ENCODE measurements around the gene FHIT.

The FHIT gene

DNA sequence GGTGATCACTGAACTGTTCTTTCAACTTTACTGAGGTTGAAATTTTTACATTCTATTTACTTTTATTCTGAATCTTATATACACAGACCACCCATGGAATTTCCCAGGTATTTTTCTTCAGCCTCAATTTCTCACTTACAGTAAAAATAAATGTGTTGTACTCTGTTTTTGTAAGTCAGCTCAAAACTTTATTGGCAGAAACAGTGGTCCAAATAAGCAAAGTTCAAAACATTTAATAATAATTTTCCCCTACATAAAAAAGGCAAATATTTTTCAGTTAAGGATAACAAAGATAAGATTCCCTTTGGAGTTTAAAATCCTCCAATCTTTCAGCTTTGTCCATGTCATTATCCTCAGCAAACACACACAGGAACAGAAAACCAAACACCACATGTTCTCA lies 738.0 kb downstream of the FHIT start:
- TF ChIP-seq, protein P1, sequence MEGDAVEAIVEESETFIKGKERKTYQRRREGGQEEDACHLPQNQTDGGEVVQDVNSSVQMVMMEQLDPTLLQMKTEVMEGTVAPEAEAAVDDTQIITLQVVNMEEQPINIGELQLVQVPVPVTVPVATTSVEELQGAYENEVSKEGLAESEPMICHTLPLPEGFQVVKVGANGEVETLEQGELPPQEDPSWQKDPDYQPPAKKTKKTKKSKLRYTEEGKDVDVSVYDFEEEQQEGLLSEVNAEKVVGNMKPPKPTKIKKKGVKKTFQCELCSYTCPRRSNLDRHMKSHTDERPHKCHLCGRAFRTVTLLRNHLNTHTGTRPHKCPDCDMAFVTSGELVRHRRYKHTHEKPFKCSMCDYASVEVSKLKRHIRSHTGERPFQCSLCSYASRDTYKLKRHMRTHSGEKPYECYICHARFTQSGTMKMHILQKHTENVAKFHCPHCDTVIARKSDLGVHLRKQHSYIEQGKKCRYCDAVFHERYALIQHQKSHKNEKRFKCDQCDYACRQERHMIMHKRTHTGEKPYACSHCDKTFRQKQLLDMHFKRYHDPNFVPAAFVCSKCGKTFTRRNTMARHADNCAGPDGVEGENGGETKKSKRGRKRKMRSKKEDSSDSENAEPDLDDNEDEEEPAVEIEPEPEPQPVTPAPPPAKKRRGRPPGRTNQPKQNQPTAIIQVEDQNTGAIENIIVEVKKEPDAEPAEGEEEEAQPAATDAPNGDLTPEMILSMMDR (conservative IDR thresholded peaks at IDR 0.05; ENCODE audit: low read depth, low read length), result no peak
- no peak overlapping the region for H3K4me3 ChIP-seq (ENCODE audit: low read depth, low read length)

GRCh38 chr3:60512506-60512905 lies 738.7 kb downstream of the FHIT start:
- H3K4me3 ChIP-seq (ENCODE audit: low read depth, low read length), result no peak overlapping the region
- DNase-seq (ENCODE audit: low read depth), result no peak
- TF ChIP-seq, protein P1 (conservative IDR thresholded peaks at IDR 0.05; ENCODE audit: low read depth, low read length), result no peak

More for the DNA sequence above, 738.0 kb downstream of the FHIT start:
- DNase-seq (ENCODE audit: low read depth), result no peak

DNA sequence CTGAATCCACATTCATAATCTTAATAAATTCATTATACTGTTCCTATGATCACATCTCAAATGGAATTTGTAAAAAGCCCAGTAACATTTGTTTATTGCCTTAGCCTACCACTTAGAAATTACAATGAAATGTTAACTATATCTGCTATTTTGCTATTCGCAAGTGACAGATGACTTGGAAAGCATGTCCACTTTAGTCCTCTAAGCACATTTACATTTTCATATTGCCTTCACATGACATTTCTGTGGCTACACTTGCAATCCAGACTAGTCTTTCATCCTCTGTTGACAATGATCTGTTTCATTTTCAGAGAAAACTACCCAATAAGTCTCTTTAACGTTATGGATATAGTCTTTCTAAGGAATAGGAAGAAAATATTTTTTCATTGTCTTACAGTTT lies 741.8 kb downstream of the FHIT start:
- no peak for DNase-seq (ENCODE audit: low read depth)
- no peak overlapping the region for H3K4me3 ChIP-seq (ENCODE audit: low read depth, low read length)
- TF ChIP-seq, protein P1 (conservative IDR thresholded peaks at IDR 0.05; ENCODE audit: low read depth, low read length), result no peak

DNA sequence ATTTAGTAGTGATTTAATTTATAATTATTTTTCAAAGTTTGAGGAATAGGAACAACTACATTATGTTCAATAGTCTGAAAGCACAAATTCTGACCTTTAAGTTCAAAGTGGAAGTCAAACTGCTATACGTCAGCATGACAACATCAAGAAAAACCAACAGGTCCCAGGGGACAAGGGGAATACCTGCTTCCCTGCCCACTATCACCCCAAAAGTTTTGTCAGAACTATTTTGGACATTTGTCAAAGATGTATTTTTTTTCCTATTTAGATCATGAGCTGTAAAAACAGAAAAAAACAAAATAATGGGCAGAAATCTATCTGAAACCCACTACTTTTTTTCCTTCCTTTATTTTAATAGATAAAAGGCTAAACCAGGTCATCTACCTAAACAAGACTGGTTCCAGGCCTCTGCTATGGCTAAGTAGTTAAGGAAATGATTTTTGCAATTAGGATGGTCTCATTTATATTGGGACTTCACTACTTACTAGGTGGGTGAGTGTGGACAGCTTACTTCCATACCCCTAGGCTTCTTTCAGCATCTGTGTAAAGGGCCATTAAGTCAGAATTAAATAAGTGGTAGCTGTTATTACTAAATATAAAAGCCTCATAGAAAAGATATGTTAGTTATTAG lies 746.3 kb downstream of the FHIT start:
- no peak overlapping the region for H3K4me3 ChIP-seq (ENCODE audit: low read depth, low read length)
- no peak for DNase-seq (ENCODE audit: low read depth)
- TF ChIP-seq, protein P1 (conservative IDR thresholded peaks at IDR 0.05; ENCODE audit: low read depth, low read length), result no peak

GRCh38 chr3:60501314-60501713 lies 749.9 kb downstream of the FHIT start:
- H3K4me3 ChIP-seq (ENCODE audit: low read depth, low read length), result no peak overlapping the region
- DNase-seq (ENCODE audit: low read depth), result no peak
- TF ChIP-seq, protein P1 (conservative IDR thresholded peaks at IDR 0.05; ENCODE audit: low read depth, low read length), result no peak

GRCh38 chr3:60497902-60498301 lies 753.4 kb downstream of the FHIT start:
- no peak overlapping the region for H3K4me3 ChIP-seq (ENCODE audit: low read depth, low read length)
- DNase-seq (ENCODE audit: low read depth), result no peak
- TF ChIP-seq, protein P1 (conservative IDR thresholded peaks at IDR 0.05; ENCODE audit: low read depth, low read length), result no peak

DNA sequence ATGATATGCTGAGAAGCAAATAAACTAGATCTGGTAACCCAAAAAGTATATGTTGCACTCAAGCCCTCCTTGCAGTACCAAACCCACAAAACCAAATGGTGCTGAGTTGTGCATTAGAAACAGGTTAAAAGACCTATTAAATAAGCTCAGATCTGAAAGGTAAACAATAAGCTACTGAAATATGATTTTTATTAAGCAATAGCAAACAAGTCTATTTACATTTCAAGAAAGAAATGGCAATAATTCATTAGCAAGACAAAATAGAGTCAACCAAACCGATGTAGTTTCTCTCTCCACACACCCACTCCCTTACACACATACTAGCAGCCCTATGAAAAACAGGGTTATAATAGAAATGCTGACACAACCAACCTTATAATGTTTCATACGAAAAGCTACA lies 760.3 kb downstream of the FHIT start:
- no peak overlapping the region for H3K4me3 ChIP-seq (ENCODE audit: low read depth, low read length)
- no peak for DNase-seq (ENCODE audit: low read depth)
- TF ChIP-seq, protein P1 (conservative IDR thresholded peaks at IDR 0.05; ENCODE audit: low read depth, low read length), result no peak
